ENCODE data around the gene CEP170B. TPM values are rescaled to one million over a fixed set of nuclear protein-coding genes. Genes with fewer than 3 reads are reported as not detected.

Gene CEP170B
- 2.9 and 3.7 TPM in 2 replicates for total RNA-seq

DNA sequence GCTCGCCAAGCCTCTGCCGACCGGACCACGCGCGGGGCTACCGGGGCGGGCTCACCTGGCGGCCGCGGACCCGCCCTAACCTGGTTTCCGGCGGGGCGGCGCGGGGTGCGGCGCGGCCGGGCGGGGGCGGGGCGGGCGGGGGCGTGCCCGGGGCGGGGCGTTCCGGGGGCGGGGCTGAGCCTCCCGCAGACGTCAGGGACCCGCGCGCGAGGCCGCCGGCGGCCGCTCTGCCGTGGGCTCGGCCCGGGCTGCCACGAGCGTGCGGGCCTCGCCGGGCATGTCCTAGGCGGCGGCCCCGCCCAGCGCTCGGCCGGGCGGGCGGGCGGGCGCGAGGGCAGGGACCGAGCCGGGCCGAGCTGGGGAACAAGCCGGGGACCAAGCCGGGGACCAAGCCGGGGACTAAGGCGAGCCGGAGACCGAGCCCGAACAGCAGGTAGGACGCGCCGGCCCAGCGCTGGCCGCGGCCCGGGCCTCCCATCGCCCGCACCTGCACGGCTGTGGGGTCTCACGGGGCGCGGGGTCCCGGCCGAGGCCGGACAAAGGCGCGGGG, at the start of gene CEP170B:
Gene CEP170B, plus strand, starts transcription at position 188 of the 550 bp plus-strand sequence. CDS start 3,183 bp downstream, outside the sequence.

DNA sequence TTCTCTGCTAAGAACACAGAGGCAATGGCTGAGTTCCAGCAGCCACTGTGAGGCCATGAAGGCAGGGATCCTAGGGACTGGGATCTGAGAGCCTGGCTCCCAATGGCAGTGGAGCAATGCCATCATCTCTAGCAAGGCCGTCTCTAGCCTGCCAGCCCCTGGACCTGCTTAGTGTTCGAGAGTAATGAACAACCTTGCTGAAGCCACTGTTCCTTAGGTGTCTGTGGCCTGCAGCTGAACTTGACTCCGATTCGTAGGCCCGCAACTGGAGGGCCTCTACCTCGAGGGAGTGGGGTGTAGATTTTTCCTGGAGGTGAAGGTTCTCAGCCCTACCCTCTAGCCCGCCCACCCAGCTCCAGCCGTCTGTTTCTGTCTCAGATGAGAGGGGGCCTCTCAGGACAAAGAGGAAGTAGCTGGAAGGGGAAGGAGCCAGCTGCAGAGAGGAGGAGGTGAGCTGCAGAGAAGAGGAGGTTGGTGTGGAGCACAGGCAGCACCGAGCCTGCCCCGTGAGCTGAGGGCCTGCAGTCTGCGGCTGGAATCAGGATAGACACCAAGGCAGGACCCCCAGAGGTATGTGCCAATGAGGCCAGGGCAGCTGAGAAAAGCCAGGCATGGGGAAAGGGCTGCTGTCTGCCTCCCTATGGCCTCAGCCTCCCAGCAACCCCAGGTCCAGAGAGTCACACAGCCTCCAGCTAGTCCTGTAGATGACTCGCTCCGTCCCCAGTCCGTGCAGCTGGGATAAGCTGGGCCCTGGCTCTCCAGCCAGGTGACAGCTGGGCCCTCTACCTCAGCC, 59.5 kb downstream of the CEP170B start, which contains the start of gene PLD4:
Gene PLD4, plus strand, starts transcription at position 459 of the 793 bp plus-strand sequence. CDS start 2,262 bp downstream, outside the sequence.

Other genes starting within 250 kb of the CEP170B start
- 25.3 and 26.5 TPM in 2 replicates for gene INF2, start 175.7 kb upstream of the CEP170B start, total RNA-seq
- gene ADSS1, start 141.0 kb upstream of the CEP170B start, total RNA-seq = 0.86 and 2.6 TPM in 2 replicates
- gene SIVA1, start 112.1 kb upstream of the CEP170B start, total RNA-seq = 74.5 and 74.6 TPM in 2 replicates
- 115 and 120 TPM in 2 replicates for gene AKT1, start 69.5 kb upstream of the CEP170B start, total RNA-seq
- 3.4 and 5.7 TPM in 2 replicates for gene ZBTB42, start 64.2 kb upstream of the CEP170B start, total RNA-seq
- gene PLD4, start 59.6 kb downstream of the CEP170B start, total RNA-seq = 0.09 TPM in 1 of 2 replicates, not detected in the other
- gene AHNAK2, start 113.1 kb downstream of the CEP170B start, total RNA-seq = 4.9 and 12.8 TPM in 2 replicates
- 4.1 and 5.7 TPM in 2 replicates for gene CLBA1, start 120.5 kb downstream of the CEP170B start, total RNA-seq
- gene CDCA4, start 155.8 kb downstream of the CEP170B start, total RNA-seq = 19.9 and 21.3 TPM in 2 replicates
- not detected in 2 replicates for gene GPR132, start 200.2 kb downstream of the CEP170B start, total RNA-seq